Common myeloid progenitor, CD34-positive (primary cell): ENCODE data around the gene RNU1-3.
A peak's percentile ranks its signal among the peaks of the same experiment; 100 is the strongest.
"Not testable (repeated sequence)": the region's sequence is repeated elsewhere in the genome, so short reads cannot be mapped to it uniquely, and the experiment has no call there.

ENCODE experiments used
- CTCF ChIA-PET: fragments of 350-600 bp; sonication (Branson Sonifier 250); formaldehyde crosslinking; loops from one replicate; lab custom pipeline; 2021; ENCODE audit warnings: antibody characterized with exemption; lab: Charles Lee
- POLR2A ChIA-PET: fragments of 350-600 bp; sonication (Branson Sonifier 250); formaldehyde crosslinking; loops from one replicate; lab custom pipeline; 2021; ENCODE audit warnings: antibody characterized with exemption; lab: Charles Lee
- DNase-seq, 3 donors: peaks; one replicate each; pipeline versions ENCODE4 v3.0.0 to v3.0.0-alpha.2; 2013
- H3K27ac ChIP-seq, 2 experiments: 1 replicate in 1 of 2; 2 replicates in 1 of 2; pipeline ENCODE4 v1.7.0; 2013; ENCODE audit warnings: inconsistent platforms in 2 of 2, low read length in 2 of 2, mild to moderate bottlenecking in 2 of 2, low read depth in 1 of 2, moderate library complexity in 1 of 2; ENCODE audit not compliant: severe bottlenecking in 2 of 2, insufficient read depth in 1 of 2, poor library complexity in 1 of 2
- H3K27me3 ChIP-seq, 5 experiments: replicated peaks in 2 of 5; 1 replicate in 3 of 5; 2 replicates in 2 of 5; pipeline versions ENCODE4 v1.6.1 to v1.7.0; 2013; ENCODE audit warnings: low read length in 4 of 5, mild to moderate bottlenecking in 2 of 5, moderate library complexity in 2 of 5, inconsistent platforms in 1 of 5; ENCODE audit not compliant: insufficient read depth in 5 of 5, control insufficient read depth in 4 of 5
- H3K36me3 ChIP-seq, 4 experiments: 1 replicate in 2 of 4; 2 replicates in 2 of 4; pipeline versions ENCODE4 v1.6.1 to v1.7.0; 2013; ENCODE audit warnings: low read length in 3 of 4, control low read depth in 1 of 4, mild to moderate bottlenecking in 1 of 4; ENCODE audit not compliant: control insufficient read depth in 4 of 4, insufficient read depth in 4 of 4
- H3K4me1 ChIP-seq, 4 experiments: 1 replicate in 3 of 4; 2 replicates in 1 of 4; pipeline versions ENCODE4 v1.6.1 to v1.7.1; 2013; ENCODE audit warnings: low read length in 3 of 4, mild to moderate bottlenecking in 3 of 4, control low read depth in 1 of 4, inconsistent platforms in 1 of 4, moderate library complexity in 1 of 4; ENCODE audit not compliant: control insufficient read depth in 4 of 4, insufficient read depth in 4 of 4; ENCODE audit errors: control extremely low read depth in 1 of 4
- H3K4me3 ChIP-seq, 7 experiments: 1 replicate in 4 of 7; 2 replicates in 3 of 7; pipeline versions ENCODE4 v1.5.1 to v1.7.0; 2013; ENCODE audit warnings: mild to moderate bottlenecking in 7 of 7, low read length in 6 of 7, moderate library complexity in 6 of 7, inconsistent platforms in 2 of 7, low read depth in 2 of 7, control low read depth in 1 of 7; ENCODE audit not compliant: insufficient read depth in 4 of 7, control insufficient read depth in 1 of 7; ENCODE audit errors: extremely low read depth in 1 of 7
- H3K9me3 ChIP-seq, 5 experiments: 1 replicate in 4 of 5; 2 replicates in 1 of 5; pipeline versions ENCODE4 v1.6.1 to v1.7.1; 2013; ENCODE audit warnings: low read length in 4 of 5, mild to moderate bottlenecking in 2 of 5, inconsistent platforms in 1 of 5, low read depth in 1 of 5, moderate library complexity in 1 of 5; ENCODE audit not compliant: control insufficient read depth in 4 of 5, insufficient read depth in 2 of 5; ENCODE audit errors: control extremely low read depth in 1 of 5
- WGBS: methylation state at CpG from one replicate; pipeline ENCODE4 v1.1.5; 2013; ENCODE audit not compliant: insufficient coverage; 5-methylcytosine and 5-hydroxymethylcytosine counted together

The RNU1-3 gene

DNA sequence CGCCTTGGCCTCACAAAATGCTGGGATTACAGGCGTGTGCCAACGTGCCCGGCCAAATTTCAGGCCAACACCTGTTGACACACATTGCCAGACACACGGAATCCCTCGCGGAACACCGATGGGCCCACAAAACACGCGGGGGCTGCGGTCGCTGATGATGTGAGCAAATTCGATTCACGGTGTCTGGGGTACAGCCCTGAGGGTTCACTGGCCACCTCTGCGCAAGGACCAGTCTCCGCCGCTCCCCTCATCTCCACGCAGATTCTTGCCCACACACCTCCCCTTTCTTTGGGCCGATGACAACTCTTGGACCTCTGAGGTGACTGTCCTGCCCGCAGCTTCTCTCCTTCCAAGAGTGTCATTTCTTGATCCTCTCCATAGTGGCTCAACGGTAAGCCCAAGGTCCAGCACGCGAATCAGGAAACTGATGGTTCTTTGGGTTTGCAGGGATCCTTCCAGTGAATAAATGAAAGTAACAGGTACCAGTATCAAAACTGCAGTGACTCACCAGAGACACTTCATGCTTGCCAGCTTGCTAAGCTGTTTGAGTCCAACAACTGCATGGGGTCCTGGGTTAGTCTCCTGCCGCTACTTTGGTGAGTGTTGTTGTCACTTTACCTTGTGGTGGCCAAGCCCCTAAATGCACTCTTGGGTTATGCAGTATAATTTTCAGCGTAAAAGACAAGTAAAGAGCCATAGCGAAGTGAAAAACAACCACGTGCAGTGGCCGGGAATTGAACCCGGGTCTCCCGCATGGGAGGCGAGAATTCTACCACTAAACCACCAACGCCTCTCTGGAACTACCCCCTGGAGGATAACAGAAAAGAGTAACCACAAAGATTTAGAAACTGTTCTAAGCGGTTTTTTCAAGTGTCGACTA lies 11.0 kb upstream of the RNU1-3 start:
- peak; percentile 89 to 95 (median 95) for DNase-seq
- Histone ChIP-seq H3K27ac (no peak overlapping the region), H3K9me3 (no peaks in the 10 kb centered on the region), H3K4me3 (peak overlapping the region in 1 of 7 experiments; percentile 12), H3K27me3 (peaks cover 0 to 3% (median 0%) of the 10 kb centered on the region in 5 experiments), H3K4me1 (peaks cover 0 to 20% (median 13%) of the 10 kb centered on the region in 4 experiments), H3K36me3 (no peaks in the 10 kb centered on the region)
- CTCF ChIA-PET, result interaction anchor here (1.4 kb wide), 1 partner anchor 10 kb away, joined by 4 read pairs; no protein-coding TSS in a partner anchor
- WGBS, result 87% methylated on average over 26 of the region's 34 CpGs
- POLR2A ChIA-PET, result interaction anchor here (1.2 kb wide), 1 partner anchor 23 kb away, joined by 3 read pairs; no protein-coding TSS in a partner anchor

DNA sequence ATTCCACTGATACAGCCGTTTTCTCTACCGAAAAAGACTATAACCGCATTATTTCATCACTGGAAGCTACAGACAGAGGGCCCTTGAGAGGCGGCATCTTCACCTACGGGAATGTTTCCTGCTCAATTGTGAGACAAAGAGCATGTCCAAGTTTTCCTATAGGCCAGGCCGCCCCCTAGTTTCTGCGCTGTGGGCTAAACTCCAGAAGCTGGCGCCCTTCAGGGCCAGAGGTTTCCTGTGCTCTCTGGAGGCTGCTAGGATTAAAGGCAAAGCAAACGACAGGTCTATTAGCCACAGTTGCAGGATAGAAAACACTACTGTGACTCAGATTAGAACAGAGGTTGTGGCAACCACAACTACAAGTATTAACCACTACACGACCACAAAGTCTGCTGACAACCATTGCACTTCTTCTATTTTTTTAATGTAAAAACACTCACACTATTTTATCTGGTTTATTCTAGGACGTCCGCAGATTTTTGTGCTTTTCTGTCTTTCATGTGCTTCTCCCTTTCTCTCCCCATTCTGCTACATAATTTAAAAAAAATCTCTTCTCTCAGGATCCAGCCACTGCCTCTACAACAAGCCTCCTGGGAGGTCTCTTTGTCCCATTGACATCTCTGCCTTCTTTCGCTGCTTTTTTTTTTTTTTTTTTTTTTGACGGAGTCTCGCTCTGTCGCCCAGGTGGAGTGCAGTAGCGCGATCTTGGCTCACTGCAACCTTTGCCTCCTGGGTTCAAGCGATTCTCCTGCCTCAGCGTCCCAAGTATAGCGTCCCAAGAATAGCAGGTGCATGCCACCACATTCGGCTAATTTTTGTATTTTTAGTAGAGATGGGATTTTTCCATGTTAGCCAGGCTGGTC lies 10.1 kb upstream of the RNU1-3 start:
- H3K4me3 ChIP-seq, H3K27me3 ChIP-seq, H3K9me3 ChIP-seq, H3K27ac ChIP-seq, H3K36me3 ChIP-seq, CTCF ChIA-PET: not testable (repeated sequence)
- peak; percentile 82 to 92 (median 90) for DNase-seq
- peaks cover 0 to 20% (median 13%) of the 10 kb centered on the region in 4 experiments for H3K4me1 ChIP-seq
- POLR2A ChIA-PET, result interaction anchor here (1.2 kb wide), 1 partner anchor 24 kb away, joined by 3 read pairs; no protein-coding TSS in a partner anchor
- WGBS, result 79% methylated on average over 17 of the region's 22 CpGs

DNA sequence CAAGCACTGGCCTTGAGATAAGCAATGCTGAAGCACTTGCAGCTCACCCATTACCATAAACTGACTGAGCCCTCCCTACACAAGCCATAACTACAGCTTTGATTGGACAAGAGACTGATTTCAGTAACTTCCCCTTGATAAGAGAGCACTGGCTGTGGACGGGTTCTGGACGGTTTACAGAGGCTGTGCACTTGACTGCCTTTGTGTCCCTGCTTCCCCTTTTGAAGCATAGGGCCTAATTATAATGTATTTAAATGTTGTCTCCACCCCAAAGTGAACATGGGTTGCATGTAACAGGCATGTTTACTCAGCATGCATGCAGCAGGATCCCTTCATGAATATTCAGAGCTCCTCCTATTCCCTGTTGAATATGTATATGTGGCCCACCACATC lies 8.4 kb upstream of the RNU1-3 start:
- H3K9me3 ChIP-seq, CTCF ChIA-PET, DNase-seq, H3K36me3 ChIP-seq, H3K27me3 ChIP-seq, H3K27ac ChIP-seq, H3K4me3 ChIP-seq, POLR2A ChIA-PET: not testable (repeated sequence)
- H3K4me1 ChIP-seq, result peaks cover 0 to 20% (median 13%) of the 10 kb centered on the region in 4 experiments
- no CpG with 5 or more reads among the region's 2 CpGs for WGBS

- H3K4me1 ChIP-seq, result peaks cover 0 to 20% (median 13%) of the 10 kb centered on the region in 4 experiments
- H3K36me3 ChIP-seq, POLR2A ChIA-PET, H3K4me3 ChIP-seq, CTCF ChIA-PET, DNase-seq, H3K27ac ChIP-seq, H3K27me3 ChIP-seq, H3K9me3 ChIP-seq: not testable (repeated sequence)
- WGBS, result 60% methylated on average over 4 of the region's 5 CpGs
Observed at GRCh38 chr1:16673976-16674375, 7.2 kb upstream of the RNU1-3 start.

DNA sequence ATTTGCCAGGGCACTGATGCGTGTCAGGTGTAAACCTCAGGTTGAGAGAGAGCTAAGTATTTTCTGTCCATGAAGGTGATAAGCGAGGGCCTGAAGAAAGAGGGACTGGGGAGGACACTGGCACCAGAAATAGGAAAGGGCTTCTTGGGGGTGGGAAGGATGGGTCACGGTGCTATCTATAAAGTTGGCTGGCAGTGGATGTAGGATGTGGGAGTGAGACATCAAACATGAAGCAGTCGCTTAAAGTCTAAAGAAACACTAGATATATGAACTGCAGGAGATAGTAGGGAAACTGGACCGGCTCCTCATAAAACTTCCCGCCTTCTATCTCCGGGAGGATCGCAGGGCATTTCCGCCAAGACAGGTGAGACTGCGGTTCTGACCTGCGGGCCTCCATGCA lies 912 bp downstream of the RNU1-3 start:
- H3K9me3 ChIP-seq, CTCF ChIA-PET, H3K36me3 ChIP-seq, H3K4me1 ChIP-seq, H3K27me3 ChIP-seq, DNase-seq, H3K4me3 ChIP-seq, POLR2A ChIA-PET, H3K27ac ChIP-seq: not testable (repeated sequence)
- no CpG with 5 or more reads among the region's 11 CpGs for WGBS

- H3K4me3 ChIP-seq, H3K27ac ChIP-seq, DNase-seq, H3K36me3 ChIP-seq, H3K4me1 ChIP-seq, CTCF ChIA-PET, POLR2A ChIA-PET, H3K9me3 ChIP-seq, H3K27me3 ChIP-seq: not testable (repeated sequence)
- WGBS, result no CpG with 5 or more reads among the region's 32 CpGs
Observed at GRCh38 chr1:16658234-16658633, 8.5 kb downstream of the RNU1-3 start.
